PC-3 (cell line): ENCODE measurements around the gene CEP152. TPM values are rescaled to one million over a fixed set of nuclear protein-coding genes. Genes with fewer than 3 reads are reported as not detected.

Source experiments
- ATAC-seq: fragments of 200-7000 bp; cut with Tn5 transposase; 2 replicates; pipeline ENCODE4 v1.9.1; 2020; ENCODE audit warnings: mild to moderate bottlenecking, moderate library complexity
- BruUV-seq: library from RNA; stranded (reverse); fragments of 400-500 nt; replicated peaks from 2 replicates; lab custom pipeline; 2021; lab: Mats Ljungman, UMichigan
- CTCF ChIA-PET: fragments of 300-600 bp; sonication (Branson Sonifier 250); formaldehyde crosslinking; loops from one replicate; lab custom pipeline; 2022; ENCODE audit warnings: antibody characterized with exemption; lab: Charles Lee
- POLR2A ChIA-PET: fragments of 300-600 bp; sonication (Branson Sonifier 250); formaldehyde crosslinking; loops from one replicate; lab custom pipeline; 2022; ENCODE audit warnings: antibody characterized with exemption; ENCODE audit not compliant: unreplicated experiment; lab: Charles Lee
- DNase-seq: peaks from one replicate; pipeline ENCODE4 v3.0.0-alpha.2; 2015
- H2AFZ ChIP-seq: fragments of 300-600 bp; sonication (generic); 2 replicates; pipeline ENCODE4 v1.6.0; 2016; ENCODE audit warnings: antibody characterized with exemption, low read length
- H3F3A ChIP-seq: fragments of 300-600 bp; sonication (generic); one replicate; pipeline ENCODE4 v1.6.0; 2017; ENCODE audit warnings: antibody characterized with exemption, low read length, control low read depth, mild to moderate bottlenecking; ENCODE audit not compliant: unreplicated experiment
- H3K27ac ChIP-seq: fragments of 300-600 bp; sonication (generic); 2 replicates; pipeline ENCODE4 v1.5.1; 2016; ENCODE audit warnings: mild to moderate bottlenecking, low read length
- H3K27me3 ChIP-seq: fragments of 300-600 bp; sonication (generic); 2 replicates; pipeline ENCODE4 v1.6.1; 2016; ENCODE audit warnings: low read length, mixed read lengths
- H3K36me3 ChIP-seq: fragments of 300-600 bp; sonication (generic); 2 replicates; pipeline ENCODE4 v1.6.1; 2016; ENCODE audit warnings: low read depth, mixed run types, low read length, mixed read lengths
- H3K4me1 ChIP-seq: fragments of 300-600 bp; sonication (generic); 2 replicates; pipeline ENCODE4 v1.5.1; 2016; ENCODE audit warnings: low read length; ENCODE audit not compliant: insufficient read depth
- H3K4me2 ChIP-seq: fragments of 300-600 bp; sonication (generic); 2 replicates; pipeline ENCODE4 v1.6.0; 2016; ENCODE audit warnings: low read length
- H3K4me3 ChIP-seq: fragments of 300-600 bp; sonication (generic); 2 replicates; pipeline ENCODE4 v1.5.1; 2016; ENCODE audit warnings: mild to moderate bottlenecking, low read length, mixed read lengths
- H3K79me2 ChIP-seq: fragments of 300-600 bp; sonication (generic); 2 replicates; pipeline ENCODE4 v1.6.1; 2017; ENCODE audit warnings: low read length, mixed read lengths
- H3K9ac ChIP-seq: fragments of 300-600 bp; sonication (generic); 2 replicates; pipeline ENCODE4 v1.6.0; 2016; ENCODE audit warnings: mild to moderate bottlenecking, low read length
- H3K9me2 ChIP-seq: fragments of 300-600 bp; sonication (generic); replicated peaks from 2 replicates; pipeline ENCODE4 v1.6.1; 2016; ENCODE audit warnings: mixed run types, low read length, mixed read lengths
- H3K9me3 ChIP-seq: fragments of 300-600 bp; sonication (generic); 2 replicates; pipeline ENCODE4 v1.6.1; 2016; ENCODE audit warnings: low read length, mixed read lengths
- H4K20me1 ChIP-seq: fragments of 300-600 bp; sonication (generic); 2 replicates; pipeline ENCODE4 v1.6.1; 2016; ENCODE audit warnings: low read length, mixed read lengths
- EZH2 ChIP-seq: fragments of 300-600 bp; sonication (generic); IDR thresholded peaks from one replicate; pipeline ENCODE4 v1.6.1; 2017; ENCODE audit warnings: antibody characterized with exemption, mild to moderate bottlenecking, low read length; ENCODE audit not compliant: unreplicated experiment
- EZH2phosphoT487 ChIP-seq: fragments of 300-600 bp; sonication (generic); IDR thresholded peaks from 2 replicates; pipeline ENCODE4 v1.6.1; 2018; ENCODE audit warnings: mild to moderate bottlenecking, antibody characterized with exemption, low read length, borderline replicate concordance
- intact Hi-C: fragments of 100-400 bp; cut with micrococcal nuclease; formaldehyde crosslinking; loops from 2 replicates; pipeline ENCODE4 v1.9.0; 2023
- total RNA-seq: library from RNA; depleted of rRNA; stranded (reverse); fragments of >200 nt; gene quantifications from 2 replicates; pipeline ENCODE4 v1.2.3, GENCODE V29; 2014
- TF ChIP-seq, protein P1 (sequence below): fragments of 300-600 bp; sonication (generic); conservative IDR thresholded peaks from 2 replicates; pipeline ENCODE4 v1.5.1; 2017; ENCODE audit warnings: antibody characterized with exemption, low read depth, mild to moderate bottlenecking, low read length

Gene CEP152
- total RNA-seq, 1 experiment from 2014 or later: 7.5 TPM

DNA sequence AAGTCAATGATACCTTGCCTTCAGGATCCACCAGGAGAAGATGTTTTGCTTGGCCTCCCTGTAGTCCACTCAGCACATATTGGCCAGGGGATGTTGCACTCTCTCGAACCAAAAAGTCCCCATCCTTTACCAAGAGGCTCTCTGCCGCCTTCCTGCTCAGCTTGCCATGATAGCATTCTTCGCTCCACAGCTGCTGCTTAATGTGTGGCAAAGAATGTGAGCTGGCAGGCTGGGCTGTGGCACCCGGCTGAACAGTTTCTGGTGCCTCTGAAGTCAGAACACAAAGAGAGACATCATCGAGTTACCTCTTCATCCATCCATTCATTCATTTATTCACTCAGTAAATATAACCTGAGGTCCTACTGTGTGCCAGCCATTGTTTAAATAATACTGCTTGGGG is 23.9 kb upstream of the CEP152 start:
- Histone ChIP-seq H3K9me2 (no peaks in the 10 kb centered on the region), H3K27me3 (no peaks in the 10 kb centered on the region), H3K79me2 (no peaks in the 10 kb centered on the region), H2AFZ (no peak overlapping the region), H3K4me3 (no peak overlapping the region), H3K4me2 (no peak overlapping the region), H3K9me3 (no peaks in the 10 kb centered on the region), H3F3A (no peaks in the 10 kb centered on the region), H3K27ac (no peak overlapping the region), H3K9ac (no peak overlapping the region), H4K20me1 (no peaks in the 10 kb centered on the region), H3K36me3 (no peaks in the 10 kb centered on the region), H3K4me1 (no peaks in the 10 kb centered on the region)
- no peak for DNase-seq
- intact Hi-C loops: no loop called here
- BruUV-seq: no TSS peak
- POLR2A ChIA-PET: no interaction called here
- CTCF ChIA-PET: no interaction called here
- ATAC-seq: no peak
- TF ChIP-seq, protein P1, sequence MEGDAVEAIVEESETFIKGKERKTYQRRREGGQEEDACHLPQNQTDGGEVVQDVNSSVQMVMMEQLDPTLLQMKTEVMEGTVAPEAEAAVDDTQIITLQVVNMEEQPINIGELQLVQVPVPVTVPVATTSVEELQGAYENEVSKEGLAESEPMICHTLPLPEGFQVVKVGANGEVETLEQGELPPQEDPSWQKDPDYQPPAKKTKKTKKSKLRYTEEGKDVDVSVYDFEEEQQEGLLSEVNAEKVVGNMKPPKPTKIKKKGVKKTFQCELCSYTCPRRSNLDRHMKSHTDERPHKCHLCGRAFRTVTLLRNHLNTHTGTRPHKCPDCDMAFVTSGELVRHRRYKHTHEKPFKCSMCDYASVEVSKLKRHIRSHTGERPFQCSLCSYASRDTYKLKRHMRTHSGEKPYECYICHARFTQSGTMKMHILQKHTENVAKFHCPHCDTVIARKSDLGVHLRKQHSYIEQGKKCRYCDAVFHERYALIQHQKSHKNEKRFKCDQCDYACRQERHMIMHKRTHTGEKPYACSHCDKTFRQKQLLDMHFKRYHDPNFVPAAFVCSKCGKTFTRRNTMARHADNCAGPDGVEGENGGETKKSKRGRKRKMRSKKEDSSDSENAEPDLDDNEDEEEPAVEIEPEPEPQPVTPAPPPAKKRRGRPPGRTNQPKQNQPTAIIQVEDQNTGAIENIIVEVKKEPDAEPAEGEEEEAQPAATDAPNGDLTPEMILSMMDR: no peak
- no peak for TF ChIP-seq EZH2
- no peak for TF ChIP-seq EZH2phosphoT487

DNA sequence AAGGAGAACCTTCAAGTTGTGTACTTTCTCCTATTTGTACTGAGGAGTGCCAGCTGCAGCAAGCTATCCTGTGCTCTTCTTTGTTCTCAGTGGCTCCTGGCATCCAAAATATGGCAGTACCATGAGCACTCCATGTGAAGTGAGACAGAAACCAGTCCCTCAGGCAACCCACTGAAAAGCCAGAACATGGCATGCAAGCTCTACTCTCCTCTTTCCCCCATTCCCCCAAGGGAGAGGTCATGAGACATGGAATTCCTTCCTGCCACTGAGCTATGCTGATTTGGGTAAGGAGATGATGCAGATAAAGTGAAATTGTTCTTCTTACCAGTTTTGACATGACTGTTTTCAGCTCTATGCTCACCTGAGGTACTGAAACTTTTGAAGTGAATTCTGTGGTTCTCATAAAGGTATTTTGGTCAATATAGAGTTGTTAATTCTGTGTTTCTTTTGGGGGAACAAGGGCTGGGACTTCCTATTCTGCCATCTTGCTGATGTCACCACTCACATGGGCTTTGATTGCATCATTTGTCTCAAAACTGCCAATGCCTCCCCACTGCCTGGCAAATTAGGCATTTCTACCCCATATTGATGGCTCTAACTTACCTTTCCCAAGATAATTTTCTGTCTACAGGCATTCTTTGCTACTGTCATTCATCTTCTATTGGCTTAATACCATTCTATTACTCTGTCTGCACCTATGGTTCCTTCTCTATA is 22.8 kb upstream of the CEP152 start:
- BruUV-seq: no TSS peak
- ChIA-PET POLR2A (no interaction called here), CTCF (no interaction called here)
- Histone ChIP-seq H3K4me1 (no peaks in the 10 kb centered on the region), H3K4me2 (no peak overlapping the region), H3F3A (no peaks in the 10 kb centered on the region), H3K27me3 (no peaks in the 10 kb centered on the region), H3K9me3 (no peaks in the 10 kb centered on the region), H2AFZ (no peak overlapping the region), H3K4me3 (no peak overlapping the region), H3K79me2 (no peaks in the 10 kb centered on the region), H3K9ac (no peak overlapping the region), H4K20me1 (no peaks in the 10 kb centered on the region), H3K9me2 (no peaks in the 10 kb centered on the region), H3K36me3 (no peaks in the 10 kb centered on the region), H3K27ac (no peak overlapping the region)
- DNase-seq: no peak
- TF ChIP-seq EZH2phosphoT487 (no peak), EZH2 (no peak)
- TF ChIP-seq, protein P1: no peak
- ATAC-seq: no peak
- intact Hi-C loops: no loop called here

DNA sequence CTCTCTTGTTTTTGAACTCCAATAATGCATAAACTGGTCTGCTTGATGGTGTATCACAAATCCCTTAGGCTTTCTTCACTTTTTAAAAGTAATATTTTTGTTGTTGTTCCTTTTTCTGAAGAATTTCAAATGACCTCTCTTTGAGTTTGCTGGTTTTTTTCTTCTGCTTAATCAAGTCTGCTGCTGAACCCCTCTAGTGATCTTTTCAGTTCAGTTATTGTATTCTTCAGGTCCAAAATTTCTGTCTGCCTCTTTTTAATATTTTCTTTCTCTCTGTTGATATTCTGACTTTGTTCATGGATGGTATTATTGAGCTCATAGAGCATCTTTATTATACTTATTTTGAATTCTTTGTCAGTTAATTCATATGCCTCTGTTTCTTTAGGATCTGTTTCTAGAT is 21.8 kb upstream of the CEP152 start:
- Histone ChIP-seq H4K20me1 (no peaks in the 10 kb centered on the region), H3K9me3 (no peaks in the 10 kb centered on the region), H2AFZ (no peak overlapping the region), H3K4me3 (no peak overlapping the region), H3K79me2 (no peaks in the 10 kb centered on the region), H3K4me1 (no peaks in the 10 kb centered on the region), H3F3A (no peaks in the 10 kb centered on the region), H3K27ac (no peak overlapping the region), H3K27me3 (no peaks in the 10 kb centered on the region), H3K9ac (no peak overlapping the region), H3K36me3 (no peaks in the 10 kb centered on the region), H3K9me2 (no peaks in the 10 kb centered on the region), H3K4me2 (no peak overlapping the region)
- no peak for ATAC-seq
- intact Hi-C loops: no loop called here
- ChIA-PET CTCF (no interaction called here), POLR2A (no interaction called here)
- no TSS peak for BruUV-seq
- no peak for DNase-seq
- TF ChIP-seq, protein P1: no peak
- no peak for TF ChIP-seq EZH2phosphoT487
- no peak for TF ChIP-seq EZH2
